ENCODE data around the gene MBOAT1. TPM values are rescaled to one million over a fixed set of nuclear protein-coding genes. Genes with fewer than 3 reads are reported as not detected.

MBOAT1 gene
- polyA plus RNA-seq, 1 donor from 2014 or later = not detected

DNA sequence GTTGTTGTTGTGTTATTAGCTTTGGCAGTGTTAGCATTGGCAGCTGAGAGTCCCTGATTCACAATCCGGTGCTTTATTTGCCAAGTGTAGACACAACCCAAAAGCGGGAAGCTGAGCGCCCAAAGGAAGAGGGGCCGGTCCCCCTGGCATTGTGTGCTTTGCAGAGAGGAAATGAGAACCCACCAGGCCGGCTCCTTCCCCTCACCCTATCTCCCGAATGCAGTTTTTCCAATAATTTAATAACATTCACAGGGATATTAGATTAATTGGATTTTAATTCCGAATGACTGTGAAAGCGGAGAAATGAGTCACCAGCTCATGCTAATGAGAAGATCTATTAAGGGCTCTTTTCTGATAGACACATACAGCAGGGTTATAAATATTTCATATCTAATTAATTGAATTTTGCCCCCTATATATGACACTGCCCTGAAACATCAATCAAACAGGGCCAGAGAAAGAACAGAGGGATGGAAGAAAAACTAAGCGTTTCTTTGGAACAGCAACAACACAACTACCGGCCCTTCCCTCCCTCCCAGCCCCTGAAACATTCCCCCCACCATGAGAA is 143.8 kb downstream of the MBOAT1 start:
- no peak overlapping the region for H3K4me3 ChIP-seq (ENCODE audit: low read length)

DNA sequence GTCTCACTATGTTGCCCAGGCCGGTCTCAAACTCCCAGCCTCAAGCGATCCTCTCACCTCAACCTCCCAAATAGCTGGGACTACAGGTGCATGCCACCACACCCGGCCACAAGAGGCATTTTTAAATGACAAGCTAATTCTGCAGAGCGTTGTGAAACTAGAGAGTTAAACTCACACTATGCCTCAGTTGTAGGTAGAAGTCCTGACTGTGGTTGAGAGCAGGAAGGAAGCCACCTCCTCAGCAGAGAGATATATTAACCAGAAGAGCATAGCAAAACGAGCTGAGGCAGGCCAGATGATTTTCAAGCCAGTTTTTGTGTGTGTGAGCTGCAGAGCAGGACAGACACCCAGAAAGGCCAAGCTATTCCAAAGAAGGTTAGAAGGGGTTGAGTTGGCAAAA is 150.3 kb downstream of the MBOAT1 start:
- H3K27me3 ChIP-seq (ENCODE audit: insufficient read depth, low read depth, low read length) = no peaks in the 10 kb centered on the region
- H2AFZ ChIP-seq (ENCODE audit: low read depth, low read length) = no peak overlapping the region
- TF ChIP-seq SMC3 (conservative IDR thresholded peaks at IDR 0.05; ENCODE audit: poor library complexity) (no peak), EZH2 (IDR thresholded peaks at IDR 0.05; ENCODE audit: borderline replicate concordance, insufficient read depth, low read length, poor library complexity, severe bottlenecking) (no peak), TAF1 (IDR thresholded peaks at IDR 0.05; ENCODE audit: low read depth) (no peak)
- H3K36me3 ChIP-seq (ENCODE audit: insufficient read depth, low read length) = no peaks in the 10 kb centered on the region
- no peaks in the 10 kb centered on the region for H4K20me1 ChIP-seq (ENCODE audit: insufficient read depth)
- H3K9me2 ChIP-seq (ENCODE audit: insufficient read depth, low read length) = no peaks in the 10 kb centered on the region
- no peaks in the 10 kb centered on the region for H3K9me3 ChIP-seq (ENCODE audit: low read length)
- no peaks in the 10 kb centered on the region for H3F3A ChIP-seq (ENCODE audit: insufficient read depth, low read length, poor library complexity, severe bottlenecking)
- no peak overlapping the region for H3K9ac ChIP-seq (ENCODE audit: low read length)
- no peak overlapping the region for H3K27ac ChIP-seq (ENCODE audit: low read length)
- no peak overlapping the region for H3K4me3 ChIP-seq (ENCODE audit: low read length)
- no peaks in the 10 kb centered on the region for H3K79me2 ChIP-seq (replicated peaks; ENCODE audit: insufficient read depth, low read length)
- no peak overlapping the region for H3K4me2 ChIP-seq (ENCODE audit: low read length)

More for the DNA sequence above, 143.8 kb downstream of the MBOAT1 start:
- TF ChIP-seq POLR2AphosphoS5 (IDR thresholded peaks at IDR 0.05) (no peak), RAD21 (conservative IDR thresholded peaks at IDR 0.05) (no peak), MXI1 (conservative IDR thresholded peaks at IDR 0.05; ENCODE audit: poor library complexity, severe bottlenecking) (no peak), SMC3 (conservative IDR thresholded peaks at IDR 0.05; ENCODE audit: poor library complexity) (no peak), TAF1 (IDR thresholded peaks at IDR 0.05; ENCODE audit: low read depth) (no peak), EZH2 (IDR thresholded peaks at IDR 0.05; ENCODE audit: borderline replicate concordance, insufficient read depth, low read length, poor library complexity, severe bottlenecking) (no peak), CTCF (IDR thresholded peaks at IDR 0.05; ENCODE audit: poor library complexity, severe bottlenecking) (no peak)
- TF ChIP-seq, protein P1, sequence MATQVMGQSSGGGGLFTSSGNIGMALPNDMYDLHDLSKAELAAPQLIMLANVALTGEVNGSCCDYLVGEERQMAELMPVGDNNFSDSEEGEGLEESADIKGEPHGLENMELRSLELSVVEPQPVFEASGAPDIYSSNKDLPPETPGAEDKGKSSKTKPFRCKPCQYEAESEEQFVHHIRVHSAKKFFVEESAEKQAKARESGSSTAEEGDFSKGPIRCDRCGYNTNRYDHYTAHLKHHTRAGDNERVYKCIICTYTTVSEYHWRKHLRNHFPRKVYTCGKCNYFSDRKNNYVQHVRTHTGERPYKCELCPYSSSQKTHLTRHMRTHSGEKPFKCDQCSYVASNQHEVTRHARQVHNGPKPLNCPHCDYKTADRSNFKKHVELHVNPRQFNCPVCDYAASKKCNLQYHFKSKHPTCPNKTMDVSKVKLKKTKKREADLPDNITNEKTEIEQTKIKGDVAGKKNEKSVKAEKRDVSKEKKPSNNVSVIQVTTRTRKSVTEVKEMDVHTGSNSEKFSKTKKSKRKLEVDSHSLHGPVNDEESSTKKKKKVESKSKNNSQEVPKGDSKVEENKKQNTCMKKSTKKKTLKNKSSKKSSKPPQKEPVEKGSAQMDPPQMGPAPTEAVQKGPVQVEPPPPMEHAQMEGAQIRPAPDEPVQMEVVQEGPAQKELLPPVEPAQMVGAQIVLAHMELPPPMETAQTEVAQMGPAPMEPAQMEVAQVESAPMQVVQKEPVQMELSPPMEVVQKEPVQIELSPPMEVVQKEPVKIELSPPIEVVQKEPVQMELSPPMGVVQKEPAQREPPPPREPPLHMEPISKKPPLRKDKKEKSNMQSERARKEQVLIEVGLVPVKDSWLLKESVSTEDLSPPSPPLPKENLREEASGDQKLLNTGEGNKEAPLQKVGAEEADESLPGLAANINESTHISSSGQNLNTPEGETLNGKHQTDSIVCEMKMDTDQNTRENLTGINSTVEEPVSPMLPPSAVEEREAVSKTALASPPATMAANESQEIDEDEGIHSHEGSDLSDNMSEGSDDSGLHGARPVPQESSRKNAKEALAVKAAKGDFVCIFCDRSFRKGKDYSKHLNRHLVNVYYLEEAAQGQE (IDR thresholded peaks at IDR 0.05; ENCODE audit: borderline replicate concordance) = no peak
- no peaks in the 10 kb centered on the region for H3K9me2 ChIP-seq (ENCODE audit: insufficient read depth, low read length)
- no peaks in the 10 kb centered on the region for H3F3A ChIP-seq (ENCODE audit: insufficient read depth, low read length, poor library complexity, severe bottlenecking)
- H3K79me2 ChIP-seq (replicated peaks; ENCODE audit: insufficient read depth, low read length) = no peaks in the 10 kb centered on the region
- no peaks in the 10 kb centered on the region for H4K20me1 ChIP-seq (ENCODE audit: insufficient read depth)
- no peak overlapping the region for H3K9ac ChIP-seq (ENCODE audit: low read length)
- no peaks in the 10 kb centered on the region for H3K27me3 ChIP-seq (ENCODE audit: insufficient read depth, low read depth, low read length)
- no peaks in the 10 kb centered on the region for H3K36me3 ChIP-seq (ENCODE audit: insufficient read depth, low read length)
- no peak overlapping the region for H3K27ac ChIP-seq (ENCODE audit: low read length)
- H3K4me2 ChIP-seq (ENCODE audit: low read length) = no peak overlapping the region
- H3K9me3 ChIP-seq (ENCODE audit: low read length) = no peaks in the 10 kb centered on the region
- H2AFZ ChIP-seq (ENCODE audit: low read depth, low read length) = no peak overlapping the region

DNA sequence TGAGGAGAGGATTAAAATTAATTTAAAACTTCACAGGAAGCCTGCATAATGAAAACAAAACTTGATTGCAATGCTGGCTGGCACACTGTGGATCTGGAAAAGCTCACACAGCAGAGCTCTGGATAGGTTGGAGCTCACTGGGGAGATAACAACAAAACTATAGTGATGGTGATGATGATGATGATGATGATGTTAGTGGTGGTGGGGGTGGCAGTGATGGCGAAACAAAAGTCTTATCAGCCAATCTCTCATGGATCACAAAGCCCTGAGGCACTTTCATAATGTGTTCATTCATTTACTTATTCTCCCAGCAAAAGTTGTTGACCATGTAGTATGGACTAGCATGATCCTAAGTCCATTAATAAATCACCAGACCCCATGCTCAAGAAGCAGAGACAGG is 152.0 kb downstream of the MBOAT1 start:
- Histone ChIP-seq H3K4me3 (ENCODE audit: low read length) (no peak overlapping the region), H2AFZ (ENCODE audit: low read depth, low read length) (no peak overlapping the region), H3F3A (ENCODE audit: insufficient read depth, low read length, poor library complexity, severe bottlenecking) (no peaks in the 10 kb centered on the region), H3K36me3 (ENCODE audit: insufficient read depth, low read length) (no peaks in the 10 kb centered on the region), H4K20me1 (ENCODE audit: insufficient read depth) (no peaks in the 10 kb centered on the region), H3K9me3 (ENCODE audit: low read length) (no peaks in the 10 kb centered on the region), H3K9ac (ENCODE audit: low read length) (no peak overlapping the region), H3K9me2 (ENCODE audit: insufficient read depth, low read length) (no peaks in the 10 kb centered on the region), H3K79me2 (replicated peaks; ENCODE audit: insufficient read depth, low read length) (no peaks in the 10 kb centered on the region), H3K4me2 (ENCODE audit: low read length) (no peak overlapping the region), H3K27ac (ENCODE audit: low read length) (no peak overlapping the region), H3K27me3 (ENCODE audit: insufficient read depth, low read depth, low read length) (no peaks in the 10 kb centered on the region)
- no peak for TF ChIP-seq MXI1 (conservative IDR thresholded peaks at IDR 0.05; ENCODE audit: poor library complexity, severe bottlenecking)
- no peak for TF ChIP-seq EP300 (conservative IDR thresholded peaks at IDR 0.05; ENCODE audit: poor library complexity, severe bottlenecking)
- TF ChIP-seq CTCF (IDR thresholded peaks at IDR 0.05; ENCODE audit: poor library complexity, severe bottlenecking) = no peak
- no peak for TF ChIP-seq TAF1 (IDR thresholded peaks at IDR 0.05; ENCODE audit: low read depth)
- TF ChIP-seq SMC3 (conservative IDR thresholded peaks at IDR 0.05; ENCODE audit: poor library complexity) = no peak
- no peak for TF ChIP-seq RAD21 (conservative IDR thresholded peaks at IDR 0.05)
- TF ChIP-seq EZH2 (IDR thresholded peaks at IDR 0.05; ENCODE audit: borderline replicate concordance, insufficient read depth, low read length, poor library complexity, severe bottlenecking) = no peak
- no peak for TF ChIP-seq POLR2AphosphoS5 (IDR thresholded peaks at IDR 0.05)
- TF ChIP-seq, protein P1 (IDR thresholded peaks at IDR 0.05; ENCODE audit: borderline replicate concordance) = no peak
